Prostate gland (tissue), 2 donors: ENCODE results near the gene FTH1.

ENCODE experiments used
- POLR2A ChIP-seq: fragments of 450-650 bp; IDR thresholded peaks from one replicate; pipeline ENCODE4 v1.6.1; 2016; ENCODE audit warnings: antibody characterized with exemption, mild to moderate bottlenecking
- TF ChIP-seq, protein P1 (sequence below), 4 experiments: fragments of 200-600 bp in 2 of 4; fragments of 450-650 bp in 2 of 4; sonication (generic) in 2 of 4; IDR thresholded peaks; 1 replicate in 3 of 4; 2 replicates in 1 of 4; pipeline ENCODE4 v1.5.1; 2016 to 2019; ENCODE audit warnings: antibody characterized with exemption in 4 of 4, mild to moderate bottlenecking in 2 of 4, moderate library complexity in 2 of 4

DNA sequence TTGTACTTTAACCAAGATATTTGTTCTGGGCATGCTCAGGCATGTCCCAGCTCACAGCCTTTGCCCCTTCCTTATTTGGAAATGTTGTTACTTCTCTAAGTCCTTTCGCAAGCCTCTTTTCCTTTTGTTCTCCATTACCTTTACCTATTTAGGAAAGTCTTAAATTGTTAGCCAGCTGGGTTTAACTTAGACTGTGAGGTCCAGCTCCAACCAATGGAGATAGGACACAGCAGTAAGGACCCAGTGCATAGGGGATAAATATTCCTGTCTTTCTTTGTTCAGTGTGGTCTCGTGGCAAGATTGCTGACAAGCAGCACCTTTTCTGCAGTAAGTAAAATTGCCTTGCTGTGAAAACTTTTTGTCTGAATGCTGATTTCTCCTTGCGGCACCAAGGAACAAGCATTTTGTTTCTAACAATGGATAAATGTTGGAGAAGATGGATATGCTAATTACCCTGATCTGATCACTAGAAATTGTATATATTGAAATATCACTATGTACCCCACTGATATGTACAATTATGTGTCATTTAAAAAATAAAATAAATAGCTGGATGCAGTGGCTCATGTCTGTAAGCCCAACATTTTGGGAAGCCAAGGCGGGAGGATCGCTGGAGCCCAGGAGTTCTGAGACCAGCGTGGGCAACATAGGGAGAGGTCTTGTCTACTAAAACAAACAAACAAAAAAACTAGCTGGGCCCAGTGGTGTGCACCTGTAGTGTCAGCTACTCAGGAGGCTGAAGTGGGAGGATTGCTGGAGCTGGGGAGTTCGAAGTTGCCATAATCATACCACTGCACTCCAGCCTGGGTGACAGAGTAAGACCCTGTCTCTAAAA lies 31.9 kb upstream of the FTH1 start:
- TF ChIP-seq, protein P1, sequence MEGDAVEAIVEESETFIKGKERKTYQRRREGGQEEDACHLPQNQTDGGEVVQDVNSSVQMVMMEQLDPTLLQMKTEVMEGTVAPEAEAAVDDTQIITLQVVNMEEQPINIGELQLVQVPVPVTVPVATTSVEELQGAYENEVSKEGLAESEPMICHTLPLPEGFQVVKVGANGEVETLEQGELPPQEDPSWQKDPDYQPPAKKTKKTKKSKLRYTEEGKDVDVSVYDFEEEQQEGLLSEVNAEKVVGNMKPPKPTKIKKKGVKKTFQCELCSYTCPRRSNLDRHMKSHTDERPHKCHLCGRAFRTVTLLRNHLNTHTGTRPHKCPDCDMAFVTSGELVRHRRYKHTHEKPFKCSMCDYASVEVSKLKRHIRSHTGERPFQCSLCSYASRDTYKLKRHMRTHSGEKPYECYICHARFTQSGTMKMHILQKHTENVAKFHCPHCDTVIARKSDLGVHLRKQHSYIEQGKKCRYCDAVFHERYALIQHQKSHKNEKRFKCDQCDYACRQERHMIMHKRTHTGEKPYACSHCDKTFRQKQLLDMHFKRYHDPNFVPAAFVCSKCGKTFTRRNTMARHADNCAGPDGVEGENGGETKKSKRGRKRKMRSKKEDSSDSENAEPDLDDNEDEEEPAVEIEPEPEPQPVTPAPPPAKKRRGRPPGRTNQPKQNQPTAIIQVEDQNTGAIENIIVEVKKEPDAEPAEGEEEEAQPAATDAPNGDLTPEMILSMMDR (IDR thresholded peaks at IDR 0.05), result no peak
- no peak for TF ChIP-seq POLR2A
